GM12892 (cell line): ENCODE results near the gene PRDX3.
A peak's percentile ranks its signal among the peaks of the same experiment; 100 is the strongest.
"Not testable (repeated sequence)": the region's sequence is repeated elsewhere in the genome, so short reads cannot be mapped to it uniquely, and the experiment has no call there.

Source experiments
- DNase-seq: peaks from one replicate; pipeline ENCODE4 v3.0.0; 2011; ENCODE audit not compliant: insufficient read length
- FAIRE-seq: peaks from 2 replicates; lab custom pipeline; 2011; peaks lifted over from hg19 to GRCh38; lab: Jason Lieb, UNC
- POLR2A ChIP-seq: IDR thresholded peaks from 2 replicates; pipeline ENCODE4 v1.6.1; 2011; ENCODE audit warnings: low read depth, low read length, control low read depth
- POLR2AphosphoS5 ChIP-seq: IDR thresholded peaks from 2 replicates; pipeline ENCODE4 v1.6.1; 2011; ENCODE audit warnings: low read depth, low read length, control low read depth
- TAF1 ChIP-seq: IDR thresholded peaks from 2 replicates; pipeline ENCODE4 v1.6.1; 2011; ENCODE audit warnings: low read depth, mild to moderate bottlenecking, control low read depth, low read length, borderline replicate concordance

Gene PRDX3

DNA sequence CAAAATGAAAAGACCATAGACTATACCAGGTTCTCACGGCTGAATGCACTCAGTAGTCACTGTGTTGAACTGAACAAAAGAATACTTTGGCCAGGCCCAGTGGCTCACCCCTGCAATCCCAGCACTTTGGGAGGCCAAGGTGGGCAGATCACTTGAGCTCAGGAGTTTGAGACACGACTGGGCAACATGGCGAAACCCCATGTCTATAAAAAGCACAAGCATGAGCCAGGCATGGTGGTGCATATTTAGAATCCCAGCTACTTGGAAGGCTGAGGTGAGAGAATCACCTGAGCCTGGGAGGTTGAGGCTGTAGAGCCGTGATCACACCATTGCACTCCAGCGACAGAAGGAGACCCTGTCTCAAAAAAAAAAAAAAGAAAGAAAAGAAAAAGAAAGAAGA is 25.6 kb downstream of the PRDX3 start:
- FAIRE-seq: no peak
- TF ChIP-seq POLR2AphosphoS5: no peak
- DNase-seq: no peak

DNA sequence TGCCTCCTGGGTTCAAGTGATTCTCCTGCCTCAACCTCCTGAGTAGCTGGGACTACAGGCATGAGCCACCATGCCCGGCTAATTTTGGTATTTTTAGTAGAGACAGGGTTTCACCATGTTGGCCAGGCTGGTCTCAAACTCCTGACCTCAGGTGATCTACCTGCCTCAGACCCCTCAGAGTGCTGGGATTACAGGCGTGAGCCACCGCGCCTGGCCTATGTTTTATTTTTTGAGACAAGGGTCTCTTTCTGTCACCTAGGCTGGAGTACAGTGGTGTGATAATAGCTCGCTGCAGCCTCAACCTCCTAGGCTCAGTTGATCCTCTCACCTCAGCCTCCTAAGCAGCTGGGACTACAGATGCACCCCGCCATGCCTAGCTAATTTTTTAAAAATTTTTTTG is 27.0 kb downstream of the PRDX3 start:
- FAIRE-seq: not testable (repeated sequence)

DNA sequence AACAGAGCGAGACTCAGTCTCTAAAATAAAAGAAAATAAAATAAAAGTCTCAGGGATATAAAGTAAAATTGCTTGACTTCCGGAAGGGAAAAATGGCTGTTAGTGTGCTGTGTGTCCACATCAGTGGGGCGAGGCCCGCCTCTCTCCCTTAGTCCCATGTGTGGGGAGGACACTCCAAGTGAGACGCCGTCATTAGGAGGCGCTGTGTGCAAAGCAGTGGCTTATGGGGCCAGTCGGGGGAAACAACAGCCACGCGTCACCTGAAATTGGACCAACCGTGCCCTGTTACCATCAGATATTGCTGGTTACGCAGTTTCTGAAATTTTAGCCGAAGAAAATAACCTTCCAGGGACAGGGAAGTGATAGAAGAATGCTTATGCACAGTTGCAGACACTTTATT is 28.9 kb downstream of the PRDX3 start:
- FAIRE-seq (no peak), DNase-seq (no peak)
- TF ChIP-seq POLR2AphosphoS5: no peak
- TF ChIP-seq TAF1: no peak
- TF ChIP-seq POLR2A: no peak

More for the DNA sequence above, 27.0 kb downstream of the PRDX3 start:
- not testable (repeated sequence) for DNase-seq

DNA sequence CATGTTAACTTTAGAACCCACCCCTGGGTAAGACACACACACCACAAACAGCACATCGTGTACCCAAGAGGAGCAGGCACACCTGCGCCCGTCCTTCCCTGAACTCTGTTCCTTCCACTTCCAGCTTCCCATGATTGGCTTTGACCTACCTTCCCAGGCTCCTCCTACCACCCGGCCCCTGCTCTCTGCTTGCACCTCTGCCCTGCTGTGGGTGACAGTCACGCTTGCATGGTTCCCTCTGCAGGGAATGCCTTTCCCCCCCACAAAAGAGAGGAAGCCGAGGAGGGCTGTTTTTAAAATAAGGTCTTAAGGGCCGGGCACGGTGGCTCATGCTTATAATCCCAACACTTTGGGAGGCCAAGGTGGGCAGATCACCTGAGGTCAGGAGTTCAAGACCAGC is 29.5 kb downstream of the PRDX3 start:
- TF ChIP-seq POLR2A (no peak), TAF1 (no peak), POLR2AphosphoS5 (no peak)
- DNase-seq: no peak
- FAIRE-seq: no peak

DNA sequence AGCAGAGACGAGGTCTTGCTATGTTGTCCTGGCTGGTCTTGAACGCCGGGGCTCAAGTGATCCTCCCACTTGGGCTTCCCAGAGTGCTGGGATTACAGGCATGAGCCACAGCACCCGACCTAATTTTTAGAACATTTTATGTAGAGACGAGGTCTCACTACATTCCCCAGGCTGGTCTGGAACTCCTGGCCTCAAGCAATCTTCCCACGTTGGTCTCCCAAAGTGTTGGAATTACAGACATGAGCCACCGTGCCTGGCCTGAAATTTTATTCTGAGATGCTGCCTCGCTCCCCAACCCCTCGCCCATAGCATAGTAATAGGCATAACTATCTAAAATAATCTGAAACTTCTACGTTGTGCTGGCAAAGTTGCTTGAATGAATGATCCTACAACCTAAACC is 35.0 kb downstream of the PRDX3 start:
- FAIRE-seq (no peak), DNase-seq (no peak)
- TF ChIP-seq POLR2AphosphoS5 (no peak), POLR2A (no peak), TAF1 (no peak)

DNA sequence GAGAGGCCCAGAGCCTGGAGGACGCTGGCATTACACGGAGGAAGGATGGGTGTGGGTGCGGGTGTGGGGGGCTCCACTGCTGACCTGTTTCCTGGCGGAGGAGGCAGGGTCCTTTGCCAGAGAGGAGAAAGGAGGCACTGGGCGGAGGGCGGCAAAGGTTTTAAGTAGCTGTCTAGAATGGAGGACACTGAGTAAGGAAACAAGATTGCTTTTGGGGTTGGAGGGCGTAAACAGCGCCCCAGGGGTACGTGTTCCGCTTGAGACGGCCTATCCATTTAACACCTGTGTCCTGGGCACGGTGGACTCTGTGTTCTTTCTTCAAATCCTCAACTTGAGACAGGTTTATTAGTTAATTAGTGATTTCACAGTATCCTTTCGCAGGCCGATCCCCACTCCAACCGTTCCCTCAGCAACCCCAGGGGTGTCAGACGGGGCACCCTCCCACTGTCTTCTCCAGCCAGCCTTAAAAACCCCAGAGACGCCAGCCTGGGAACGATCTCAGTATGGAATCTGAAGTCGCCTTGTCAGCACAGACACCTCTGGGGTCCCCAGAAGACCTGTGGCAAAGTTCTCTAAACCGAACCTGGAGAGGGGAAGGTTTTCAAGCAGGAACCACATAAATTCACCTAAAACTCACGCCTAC is 37.9 kb downstream of the PRDX3 start:
- FAIRE-seq (no peak), DNase-seq (no peak)
- no peak for TF ChIP-seq POLR2AphosphoS5
- no peak for TF ChIP-seq TAF1
- TF ChIP-seq POLR2A: no peak

DNA sequence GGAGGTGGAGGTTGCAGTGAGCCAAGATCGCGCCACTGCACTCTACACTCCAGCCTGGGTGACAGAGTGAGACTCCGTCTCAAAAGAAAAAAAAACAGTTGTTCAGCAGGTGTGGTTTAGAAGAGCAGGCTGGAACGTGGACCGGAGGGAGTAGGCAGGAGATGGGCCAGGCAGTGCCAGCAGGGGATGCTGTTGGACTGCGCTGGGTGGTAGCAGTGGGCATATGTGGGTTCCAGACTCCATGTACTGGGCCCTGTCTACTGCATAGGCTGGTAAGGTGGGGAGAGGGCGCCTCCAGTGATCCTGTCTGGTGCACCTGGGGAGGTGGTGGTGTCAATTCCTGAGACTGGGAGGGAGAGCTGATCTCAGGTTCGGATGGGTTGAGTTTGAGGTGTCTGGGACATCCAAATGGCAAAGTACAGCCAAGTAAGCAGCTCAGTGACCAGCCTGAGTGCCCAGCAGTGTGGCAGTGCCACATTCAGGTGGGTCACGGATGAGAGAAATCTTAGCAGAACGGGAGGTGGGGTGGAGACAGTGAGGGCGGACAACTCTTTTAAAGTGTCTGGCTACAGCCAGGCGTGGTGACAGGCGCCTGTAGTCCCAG is 39.0 kb downstream of the PRDX3 start:
- no peak for TF ChIP-seq POLR2AphosphoS5
- TF ChIP-seq TAF1: no peak
- no peak for TF ChIP-seq POLR2A
- FAIRE-seq (no peak), DNase-seq (peak; percentile 40)

DNA sequence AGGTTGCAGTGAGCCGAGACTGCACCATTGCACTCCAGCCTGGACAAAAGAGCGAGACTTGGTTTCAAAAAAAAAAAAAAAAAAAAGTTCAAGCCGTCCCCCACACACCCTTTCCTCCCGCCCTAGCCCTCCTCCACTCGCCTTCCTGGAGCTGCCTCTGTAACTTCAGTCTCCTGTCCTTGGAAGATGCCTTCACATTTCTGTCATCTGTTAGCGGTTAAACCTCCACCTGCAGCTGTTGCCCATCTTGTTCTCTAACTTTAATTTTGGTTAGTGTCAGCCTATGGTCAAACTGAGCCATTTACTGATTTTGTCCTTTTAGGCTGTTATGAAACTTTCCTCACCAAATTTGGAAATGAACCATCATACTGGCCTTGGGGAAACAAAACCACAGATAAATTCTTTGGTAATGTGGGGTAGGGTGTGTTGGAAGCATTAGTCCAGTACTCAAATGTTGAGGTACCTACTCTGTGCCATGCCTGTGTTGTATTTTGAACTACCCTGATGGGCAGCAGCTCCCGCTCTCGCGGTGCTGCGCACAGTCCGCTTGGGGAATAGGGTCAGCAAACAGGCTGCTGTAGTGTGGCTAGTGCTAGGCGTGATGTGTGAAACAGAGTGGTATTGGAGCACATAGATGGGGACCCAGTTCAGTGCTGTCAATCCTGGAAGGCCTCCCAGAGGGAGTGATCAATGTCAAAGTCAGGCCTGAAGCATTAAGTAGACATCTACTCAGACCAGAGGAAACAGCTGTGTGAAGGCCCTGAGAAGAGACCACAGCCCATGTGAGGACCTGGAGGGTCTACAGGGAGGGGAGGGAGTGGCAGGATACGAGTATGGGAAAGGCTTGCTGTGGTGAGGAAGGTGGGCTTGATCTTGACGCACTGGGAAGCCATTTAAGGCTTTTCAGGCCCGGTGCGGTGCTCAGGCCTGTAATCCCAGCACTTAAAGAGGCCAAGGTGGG is 40.0 kb downstream of the PRDX3 start:
- TF ChIP-seq POLR2A: peak; percentile 35; the same call in 1 of the 2 replicates
- TF ChIP-seq POLR2AphosphoS5: no peak
- TF ChIP-seq TAF1: no peak
- DNase-seq (no peak), FAIRE-seq (no peak)

DNA sequence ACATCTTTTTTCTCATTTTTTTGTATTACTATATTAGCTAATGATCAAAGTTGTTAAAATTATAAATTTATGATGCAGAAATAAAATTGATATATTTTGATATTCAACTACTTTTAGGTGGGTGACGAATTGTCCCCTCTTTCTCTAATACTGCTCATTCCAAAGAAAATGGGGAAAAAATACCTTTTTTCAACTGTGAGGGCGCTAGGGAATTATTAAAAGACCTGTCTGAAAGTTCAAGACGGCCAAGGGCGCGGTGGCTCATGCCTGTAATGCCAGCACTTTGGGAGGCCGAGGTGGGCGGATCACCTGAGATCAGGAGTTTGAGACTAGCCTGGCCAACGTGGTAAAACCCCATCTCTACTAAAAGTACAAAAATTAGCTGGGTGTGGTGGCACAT is 40.7 kb downstream of the PRDX3 start:
- DNase-seq, FAIRE-seq: not testable (repeated sequence)

DNA sequence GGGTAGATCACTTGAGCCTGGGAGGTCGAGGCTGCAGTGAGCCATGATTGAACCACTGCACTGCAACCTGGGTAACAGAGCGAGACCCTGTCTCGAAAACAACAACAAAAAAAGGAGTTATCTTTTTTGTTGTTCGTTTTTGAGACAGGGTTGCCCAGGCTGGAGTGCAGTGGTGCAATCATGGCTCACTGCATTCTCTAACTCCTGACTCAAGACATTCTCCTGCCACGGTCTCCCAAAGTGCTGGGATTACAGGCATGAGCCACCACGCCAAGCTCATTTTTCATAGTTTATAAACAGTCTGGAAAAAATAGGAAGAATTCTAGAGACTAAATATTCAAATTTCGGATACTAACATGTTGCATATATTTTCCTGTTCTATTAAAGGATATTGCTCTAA is 42.5 kb downstream of the PRDX3 start:
- no peak for FAIRE-seq

DNA sequence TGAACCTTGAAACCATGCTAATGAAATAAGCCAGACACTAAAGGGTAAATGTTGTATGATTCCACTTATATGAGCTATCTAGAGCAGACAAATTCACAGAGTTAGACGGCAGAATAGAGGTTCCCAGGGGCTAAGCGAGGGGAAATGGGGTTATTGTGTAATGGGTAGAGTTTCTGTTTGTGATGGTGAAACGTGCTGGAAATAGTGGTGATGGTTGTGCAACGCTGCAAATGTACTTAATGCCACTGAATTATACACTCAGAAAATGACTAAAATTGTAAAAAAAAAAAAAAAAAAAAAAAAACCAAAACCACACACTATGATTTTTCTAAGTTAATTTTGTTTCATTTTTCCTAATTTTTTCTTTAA is 43.1 kb downstream of the PRDX3 start:
- no peak for TF ChIP-seq POLR2AphosphoS5
- TF ChIP-seq POLR2A: no peak
- no peak for TF ChIP-seq TAF1
- DNase-seq: no peak
- FAIRE-seq: peak; percentile 38

More for the DNA sequence above, 42.5 kb downstream of the PRDX3 start:
- no peak for DNase-seq
- TF ChIP-seq POLR2A (no peak), POLR2AphosphoS5 (no peak), TAF1 (no peak)

DNA sequence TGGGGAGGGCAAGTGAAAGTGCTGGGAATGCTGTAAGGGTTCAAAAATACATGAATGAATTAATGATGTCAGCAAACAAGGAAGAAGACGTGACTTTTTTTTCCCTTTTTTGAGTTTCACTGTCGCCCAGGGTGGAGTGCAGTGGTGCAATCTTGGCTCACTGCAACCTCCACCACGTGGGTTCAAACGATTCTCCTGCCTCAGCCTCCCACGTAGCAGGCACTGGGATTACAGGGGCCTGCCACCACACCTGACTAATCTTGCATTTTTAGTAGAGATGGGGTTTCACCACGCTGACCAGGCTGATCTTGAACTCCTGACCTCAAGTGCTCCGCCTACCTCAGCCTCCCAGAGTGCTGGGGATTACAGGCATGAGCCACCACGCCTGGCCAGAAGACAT is 44.7 kb downstream of the PRDX3 start:
- TF ChIP-seq POLR2A: no peak
- no peak for DNase-seq
- FAIRE-seq: peak; percentile 30
